Ishikawa (cell line): ENCODE results near the gene MAD1L1.

ENCODE experiments used
- CEBPB ChIP-seq: IDR thresholded peaks from 2 replicates; pipeline ENCODE4 v1.6.1; 2012
- CREB1 ChIP-seq: IDR thresholded peaks from 2 replicates; pipeline ENCODE4 v1.6.1; 2012; ENCODE audit warnings: low read depth
- EGR1 ChIP-seq: IDR thresholded peaks from 2 replicates; pipeline ENCODE4 v1.6.1; 2012
- EP300 ChIP-seq: IDR thresholded peaks from 2 replicates; pipeline ENCODE4 v1.6.1; 2012; ENCODE audit warnings: borderline replicate concordance
- FOXM1 ChIP-seq: IDR thresholded peaks from 2 replicates; pipeline ENCODE4 v1.6.1; 2012; ENCODE audit warnings: low read depth, borderline replicate concordance
- NFIC ChIP-seq: IDR thresholded peaks from 2 replicates; pipeline ENCODE4 v1.6.1; 2012
- RAD21 ChIP-seq: IDR thresholded peaks from 2 replicates; pipeline ENCODE4 v1.6.1; 2012; ENCODE audit warnings: low read depth
- REST ChIP-seq: IDR thresholded peaks from 2 replicates; pipeline ENCODE4 v1.6.1; 2012; ENCODE audit warnings: low read depth, mild to moderate bottlenecking
- TAF1 ChIP-seq: IDR thresholded peaks from 2 replicates; pipeline ENCODE4 v1.6.1; 2012; ENCODE audit warnings: low read depth, mild to moderate bottlenecking
- TCF12 ChIP-seq: IDR thresholded peaks from 2 replicates; pipeline ENCODE4 v1.6.1; 2012; ENCODE audit warnings: low read depth
- TEAD4 ChIP-seq: IDR thresholded peaks from 2 replicates; pipeline ENCODE4 v1.6.1; 2012
- YY1 ChIP-seq: IDR thresholded peaks from 2 replicates; pipeline ENCODE4 v1.6.1; 2012; ENCODE audit warnings: low read depth
- ZBTB7A ChIP-seq: IDR thresholded peaks from 2 replicates; pipeline ENCODE4 v1.6.1; 2012; ENCODE audit warnings: low read depth
- TF ChIP-seq, protein P1 (sequence below): IDR thresholded peaks from 2 replicates; pipeline ENCODE4 v1.6.1; 2012
- TF ChIP-seq, protein P2 (sequence below): IDR thresholded peaks from 2 replicates; pipeline ENCODE4 v1.6.1; 2012

Gene MAD1L1

DNA sequence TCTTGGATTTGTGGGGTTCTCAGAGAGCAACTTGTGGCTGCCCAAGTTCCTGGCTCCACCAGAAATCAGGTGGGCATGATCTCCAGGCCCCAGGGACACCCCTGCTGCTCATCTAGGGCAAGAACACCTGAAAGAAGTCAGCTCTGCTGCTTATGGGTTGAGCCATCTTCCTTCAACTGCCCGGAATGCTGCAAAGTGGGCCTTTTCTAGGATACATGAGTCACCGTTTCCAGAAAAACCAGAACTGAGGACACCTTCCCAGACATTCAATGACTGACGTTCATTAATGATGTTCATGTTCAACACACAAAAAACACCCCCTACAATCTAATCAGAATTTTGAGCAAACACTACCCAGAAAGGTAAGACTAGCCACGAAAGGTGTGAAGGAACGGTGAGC, 98.0 kb downstream of the MAD1L1 start:
- TF ChIP-seq EGR1 (no peak), CREB1 (no peak), REST (no peak), TEAD4 (no peak), CEBPB (no peak), NFIC (no peak), EP300 (no peak), RAD21 (no peak), FOXM1 (no peak), TCF12 (no peak), YY1 (no peak), ZBTB7A (no peak), TAF1 (no peak)
- TF ChIP-seq, protein P1, sequence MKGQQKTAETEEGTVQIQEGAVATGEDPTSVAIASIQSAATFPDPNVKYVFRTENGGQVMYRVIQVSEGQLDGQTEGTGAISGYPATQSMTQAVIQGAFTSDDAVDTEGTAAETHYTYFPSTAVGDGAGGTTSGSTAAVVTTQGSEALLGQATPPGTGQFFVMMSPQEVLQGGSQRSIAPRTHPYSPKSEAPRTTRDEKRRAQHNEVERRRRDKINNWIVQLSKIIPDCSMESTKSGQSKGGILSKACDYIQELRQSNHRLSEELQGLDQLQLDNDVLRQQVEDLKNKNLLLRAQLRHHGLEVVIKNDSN, result no peak
- TF ChIP-seq, protein P2, sequence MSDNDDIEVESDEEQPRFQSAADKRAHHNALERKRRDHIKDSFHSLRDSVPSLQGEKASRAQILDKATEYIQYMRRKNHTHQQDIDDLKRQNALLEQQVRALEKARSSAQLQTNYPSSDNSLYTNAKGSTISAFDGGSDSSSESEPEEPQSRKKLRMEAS, result no peak

DNA sequence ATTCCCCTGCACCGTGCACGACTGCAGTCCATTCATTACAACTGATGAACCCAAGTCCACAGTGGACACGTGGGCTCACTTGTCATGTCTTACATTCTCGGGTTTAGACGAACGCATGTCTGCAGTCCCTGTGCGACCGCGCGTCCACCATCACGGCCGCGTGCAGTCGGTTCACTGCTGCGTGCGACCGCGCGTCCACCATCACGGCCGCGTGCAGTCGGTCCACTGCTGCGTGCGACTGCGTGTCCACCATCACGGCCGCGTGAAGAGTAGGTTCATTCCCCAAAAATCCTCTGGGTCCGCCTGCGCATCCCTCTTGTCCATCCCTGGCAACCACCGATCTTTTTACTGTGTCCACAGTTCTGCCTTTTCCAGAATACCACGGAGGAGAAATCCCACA, 100.5 kb downstream of the MAD1L1 start:
- TF ChIP-seq CEBPB, result no peak
- TF ChIP-seq FOXM1, result no peak
- TF ChIP-seq EGR1, result no peak
- TF ChIP-seq TCF12, result no peak
- no peak for TF ChIP-seq CREB1
- no peak for TF ChIP-seq RAD21
- TF ChIP-seq, protein P2, result no peak
- TF ChIP-seq YY1, result no peak
- TF ChIP-seq TAF1, result no peak
- no peak for TF ChIP-seq NFIC
- TF ChIP-seq, protein P1, result no peak
- no peak for TF ChIP-seq REST
- no peak for TF ChIP-seq EP300
- TF ChIP-seq ZBTB7A, result no peak
- TF ChIP-seq TEAD4, result no peak

DNA sequence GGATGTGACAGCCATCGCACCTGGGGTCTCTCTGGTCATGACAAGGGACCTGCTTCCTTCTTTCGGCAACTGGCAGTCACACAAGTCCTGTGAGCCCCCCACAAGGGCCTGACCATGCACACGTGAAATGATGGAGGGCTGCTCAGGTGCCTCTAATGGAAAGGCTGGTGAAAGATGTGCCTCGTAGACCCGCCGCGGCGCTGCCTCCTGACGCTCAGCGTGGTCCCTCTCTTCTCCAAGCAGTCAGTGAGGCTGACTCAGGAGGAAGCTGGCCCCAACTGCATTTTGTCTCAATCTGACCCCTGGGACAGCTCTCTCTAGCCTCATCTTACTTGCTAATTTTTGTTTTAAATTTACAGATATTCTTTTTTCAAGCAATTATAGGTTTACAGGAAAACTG, 100.9 kb downstream of the MAD1L1 start:
- TF ChIP-seq, protein P1, result no peak
- TF ChIP-seq TAF1 (no peak), TEAD4 (no peak), TCF12 (no peak), EGR1 (no peak), ZBTB7A (no peak), REST (no peak), FOXM1 (no peak), YY1 (no peak), EP300 (no peak), RAD21 (no peak), CREB1 (no peak), CEBPB (no peak)
- TF ChIP-seq, protein P2, result no peak

DNA sequence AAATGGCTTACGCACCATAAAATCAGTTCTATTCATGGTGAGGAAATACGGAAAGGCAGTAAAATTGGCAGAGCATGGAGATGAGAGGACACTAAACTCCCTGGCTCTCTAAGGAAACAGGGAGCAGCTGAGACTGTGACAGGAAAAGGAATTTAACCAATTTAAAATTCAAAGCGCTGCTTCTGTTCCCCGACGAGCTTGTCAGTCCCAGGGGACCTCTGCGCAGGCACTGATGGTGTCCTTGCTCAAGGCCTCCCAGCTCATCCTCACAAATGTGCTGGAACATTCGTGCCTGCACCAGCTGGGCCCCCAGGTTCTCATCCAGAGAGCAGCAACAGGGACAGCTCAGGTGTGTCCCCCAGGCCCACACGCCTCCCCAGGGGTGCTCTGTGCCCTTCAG, 101.4 kb downstream of the MAD1L1 start:
- no peak for TF ChIP-seq NFIC
- no peak for TF ChIP-seq EP300
- TF ChIP-seq, protein P1, result no peak
- TF ChIP-seq EGR1, result no peak
- TF ChIP-seq, protein P2, result no peak
- no peak for TF ChIP-seq FOXM1
- TF ChIP-seq CEBPB, result no peak
- no peak for TF ChIP-seq REST
- TF ChIP-seq CREB1, result no peak
- TF ChIP-seq TCF12, result no peak
- TF ChIP-seq RAD21, result no peak
- no peak for TF ChIP-seq TAF1
- no peak for TF ChIP-seq ZBTB7A
- no peak for TF ChIP-seq YY1
- TF ChIP-seq TEAD4, result no peak
